Loucy (cell line): ENCODE measurements around the gene SLC6A18.

ENCODE experiments used
- H2AFZ ChIP-seq: fragments of 200-600 bp; sonication (generic); 2 replicates; pipeline ENCODE4 v1.6.0; 2016; ENCODE audit warnings: antibody characterized with exemption, mild to moderate bottlenecking, low read length, moderate library complexity
- H3F3A ChIP-seq: fragments of 200-600 bp; 2 replicates; pipeline ENCODE4 v1.6.0; 2016; ENCODE audit warnings: antibody characterized with exemption, low read depth, mild to moderate bottlenecking
- H3K27me3 ChIP-seq: fragments of 200-600 bp; sonication (generic); 2 replicates; pipeline ENCODE4 v1.6.1; 2014; ENCODE audit warnings: low read length, mild to moderate bottlenecking; ENCODE audit not compliant: insufficient read depth, poor library complexity, severe bottlenecking
- H3K36me3 ChIP-seq: fragments of 200-600 bp; sonication (generic); 2 replicates; pipeline ENCODE4 v1.6.1; 2016; ENCODE audit warnings: low read length; ENCODE audit not compliant: insufficient read depth
- H3K4me1 ChIP-seq: fragments of 200-600 bp; sonication (generic); 2 replicates; pipeline ENCODE4 v1.5.1; 2014; ENCODE audit warnings: low read length, mild to moderate bottlenecking; ENCODE audit not compliant: insufficient read depth, poor library complexity, severe bottlenecking
- H3K4me2 ChIP-seq: fragments of 200-600 bp; sonication (generic); 2 replicates; pipeline ENCODE4 v1.6.0; 2014; ENCODE audit warnings: antibody characterized with exemption, low read length, low read depth, mild to moderate bottlenecking; ENCODE audit not compliant: poor library complexity, severe bottlenecking
- H3K4me3 ChIP-seq: fragments of 200-600 bp; sonication (generic); 2 replicates; pipeline ENCODE4 v1.5.1; 2014; ENCODE audit warnings: low read length, mild to moderate bottlenecking, mixed read lengths; ENCODE audit not compliant: poor library complexity, severe bottlenecking
- H3K79me2 ChIP-seq: fragments of 200-600 bp; sonication (generic); 2 replicates; pipeline ENCODE4 v1.6.1; 2014; ENCODE audit warnings: low read length; ENCODE audit not compliant: insufficient read depth
- H3K9ac ChIP-seq: fragments of 200-600 bp; sonication (generic); 2 replicates; pipeline ENCODE4 v1.6.0; 2014; ENCODE audit warnings: mild to moderate bottlenecking, low read depth, low read length, moderate library complexity; ENCODE audit not compliant: poor library complexity, severe bottlenecking
- H3K9me2 ChIP-seq: fragments of 200-600 bp; sonication (generic); replicated peaks from 2 replicates; pipeline ENCODE4 v1.6.1; 2016; ENCODE audit warnings: low read depth, low read length, mixed read lengths
- H3K9me3 ChIP-seq: fragments of 200-600 bp; sonication (generic); 2 replicates; pipeline ENCODE4 v1.6.1; 2014; ENCODE audit warnings: mild to moderate bottlenecking, antibody characterized with exemption, low read length, low read depth; ENCODE audit not compliant: insufficient read depth
- H4K20me1 ChIP-seq: fragments of 200-600 bp; sonication (generic); 2 replicates; pipeline ENCODE4 v1.6.0; 2014; ENCODE audit warnings: antibody characterized with exemption, low read length, mild to moderate bottlenecking; ENCODE audit not compliant: insufficient read depth, poor library complexity, severe bottlenecking
- CTCF ChIP-seq: fragments of 200-600 bp; sonication (generic); conservative IDR thresholded peaks from 2 replicates; pipeline ENCODE4 v1.5.1; 2014; ENCODE audit warnings: mild to moderate bottlenecking, antibody characterized with exemption, low read length
- EZH2phosphoT487 ChIP-seq: fragments of 200-600 bp; IDR thresholded peaks from 2 replicates; pipeline ENCODE4 v1.6.1; 2018; ENCODE audit warnings: antibody characterized with exemption, mild to moderate bottlenecking, moderate library complexity, borderline replicate concordance

Gene SLC6A18

GRCh38 chr5:1220831-1221230, 4.3 kb upstream of the SLC6A18 start:
- Histone ChIP-seq H2AFZ (no peak overlapping the region), H3K27me3 (no peaks in the 10 kb centered on the region), H3K4me3 (no peak overlapping the region), H3K4me2 (no peak overlapping the region), H3K9me2 (no peaks in the 10 kb centered on the region), H3K9me3 (no peaks in the 10 kb centered on the region), H3K9ac (no peak overlapping the region), H3K4me1 (peaks cover 16% of the 10 kb centered on the region), H3K36me3 (no peaks in the 10 kb centered on the region), H4K20me1 (no peaks in the 10 kb centered on the region), H3F3A (no peaks in the 10 kb centered on the region), H3K79me2 (no peaks in the 10 kb centered on the region)
- TF ChIP-seq EZH2phosphoT487 (no peak), CTCF (no peak)

- H3K79me2 ChIP-seq: no peaks in the 10 kb centered on the region
- TF ChIP-seq CTCF (no peak), EZH2phosphoT487 (no peak)
Observed at GRCh38 chr5:1221721-1222120, 3.5 kb upstream of the SLC6A18 start.

GRCh38 chr5:1222147-1222546, 3.0 kb upstream of the SLC6A18 start:
- Histone ChIP-seq H3K9me2 (no peaks in the 10 kb centered on the region), H3F3A (peaks cover 1% of the 10 kb centered on the region), H3K4me1 (peaks cover 28% of the 10 kb centered on the region), H3K4me2 (no peak overlapping the region), H3K36me3 (no peaks in the 10 kb centered on the region), H3K9ac (no peak overlapping the region), H3K79me2 (no peaks in the 10 kb centered on the region), H3K4me3 (no peak overlapping the region), H4K20me1 (no peaks in the 10 kb centered on the region), H2AFZ (no peak overlapping the region), H3K27me3 (no peaks in the 10 kb centered on the region), H3K9me3 (no peaks in the 10 kb centered on the region)
- TF ChIP-seq CTCF (no peak), EZH2phosphoT487 (no peak)

More at GRCh38 chr5:1221721-1222120, 3.5 kb upstream of the SLC6A18 start:
- H3K36me3 ChIP-seq: no peaks in the 10 kb centered on the region
- no peak overlapping the region for H2AFZ ChIP-seq
- no peaks in the 10 kb centered on the region for H3K9me3 ChIP-seq
- H3K4me1 ChIP-seq: peaks cover 25% of the 10 kb centered on the region
- no peak overlapping the region for H3K9ac ChIP-seq
- no peaks in the 10 kb centered on the region for H3F3A ChIP-seq
- H3K4me2 ChIP-seq: no peak overlapping the region
- no peaks in the 10 kb centered on the region for H4K20me1 ChIP-seq
- H3K27me3 ChIP-seq: no peaks in the 10 kb centered on the region
- H3K4me3 ChIP-seq: no peak overlapping the region
- H3K9me2 ChIP-seq: no peaks in the 10 kb centered on the region
